Measurements from ENCODE around the gene C10orf62.

- TF ChIP-seq, protein P1, sequence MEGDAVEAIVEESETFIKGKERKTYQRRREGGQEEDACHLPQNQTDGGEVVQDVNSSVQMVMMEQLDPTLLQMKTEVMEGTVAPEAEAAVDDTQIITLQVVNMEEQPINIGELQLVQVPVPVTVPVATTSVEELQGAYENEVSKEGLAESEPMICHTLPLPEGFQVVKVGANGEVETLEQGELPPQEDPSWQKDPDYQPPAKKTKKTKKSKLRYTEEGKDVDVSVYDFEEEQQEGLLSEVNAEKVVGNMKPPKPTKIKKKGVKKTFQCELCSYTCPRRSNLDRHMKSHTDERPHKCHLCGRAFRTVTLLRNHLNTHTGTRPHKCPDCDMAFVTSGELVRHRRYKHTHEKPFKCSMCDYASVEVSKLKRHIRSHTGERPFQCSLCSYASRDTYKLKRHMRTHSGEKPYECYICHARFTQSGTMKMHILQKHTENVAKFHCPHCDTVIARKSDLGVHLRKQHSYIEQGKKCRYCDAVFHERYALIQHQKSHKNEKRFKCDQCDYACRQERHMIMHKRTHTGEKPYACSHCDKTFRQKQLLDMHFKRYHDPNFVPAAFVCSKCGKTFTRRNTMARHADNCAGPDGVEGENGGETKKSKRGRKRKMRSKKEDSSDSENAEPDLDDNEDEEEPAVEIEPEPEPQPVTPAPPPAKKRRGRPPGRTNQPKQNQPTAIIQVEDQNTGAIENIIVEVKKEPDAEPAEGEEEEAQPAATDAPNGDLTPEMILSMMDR (IDR thresholded peaks at IDR 0.05) = no peak
- no peak for TF ChIP-seq POLR2AphosphoS5 (IDR thresholded peaks at IDR 0.05; ENCODE audit: low read depth, low read length)
- no peak for TF ChIP-seq REST (IDR thresholded peaks at IDR 0.05; ENCODE audit: insufficient read depth in 1 of 2, low read depth in 2 of 2, low read length in 1 of 2)
- no peak for TF ChIP-seq SIN3A (IDR thresholded peaks at IDR 0.05; ENCODE audit: borderline replicate concordance, insufficient read depth, low read depth, low read length)
- TF ChIP-seq TCF7L2 (IDR thresholded peaks at IDR 0.05; ENCODE audit: low read depth, low read length) = no peak
These were observed 40.6 kb upstream of the C10orf62 start for GRCh38 chr10:97548828-97549455.
